NT2/D1 (cell line): Measurements from ENCODE around the gene FBXL17.

Experiments
- SUZ12 ChIP-seq: IDR thresholded peaks from 2 replicates; pipeline ENCODE4 v1.6.1; 2011; ENCODE audit not compliant: insufficient read length, insufficient read depth; ENCODE audit errors: extremely low read depth
- YY1 ChIP-seq: IDR thresholded peaks from 2 replicates; pipeline ENCODE4 v1.6.1; 2011; ENCODE audit not compliant: insufficient read length, insufficient read depth
- ZNF274 ChIP-seq: IDR thresholded peaks from 2 replicates; pipeline ENCODE4 v1.6.1; 2011; ENCODE audit warnings: mild to moderate bottlenecking, low read depth, low read length

GRCh38 chr5:107985144-107985543 is 396.8 kb downstream of the FBXL17 start:
- TF ChIP-seq SUZ12 (no peak), ZNF274 (no peak), YY1 (no peak)
